HUES48 (cell line): ENCODE measurements around the gene LRG1.
"Not testable (repeated sequence)": the region's sequence is repeated elsewhere in the genome, so short reads cannot be mapped to it uniquely, and the experiment has no call there.

Source experiments
- H3K27ac ChIP-seq: one replicate; pipeline ENCODE4 v1.7.0; 2013; ENCODE audit warnings: low read depth, low read length, inconsistent platforms
- H3K27me3 ChIP-seq: 2 replicates; pipeline ENCODE4 v1.6.1; 2013; ENCODE audit warnings: mild to moderate bottlenecking, low read length; ENCODE audit not compliant: control insufficient read depth, insufficient read depth
- H3K36me3 ChIP-seq: 2 replicates; pipeline ENCODE4 v1.6.1; 2013; ENCODE audit warnings: low read length; ENCODE audit not compliant: control insufficient read depth, insufficient read depth
- H3K4me1 ChIP-seq: 2 replicates; pipeline ENCODE4 v1.6.1; 2013; ENCODE audit warnings: mild to moderate bottlenecking, low read length; ENCODE audit not compliant: control insufficient read depth, insufficient read depth
- H3K4me3 ChIP-seq: 2 replicates; pipeline ENCODE4 v1.5.1; 2013; ENCODE audit warnings: mild to moderate bottlenecking, low read depth, low read length
- H3K9ac ChIP-seq: 2 replicates; pipeline ENCODE4 v1.6.1; 2013; ENCODE audit warnings: mild to moderate bottlenecking, low read depth, low read length, moderate library complexity
- H3K9me3 ChIP-seq: 2 replicates; pipeline ENCODE4 v1.6.1; 2013; ENCODE audit warnings: low read length; ENCODE audit not compliant: control insufficient read depth, insufficient read depth

The LRG1 gene

GRCh38 chr19:4534836-4535658 is 4.8 kb downstream of the LRG1 start, which contains the start of gene PLIN5:
PLIN5 (minus strand) TSS chr19:4535224; CDS start chr19:4534074, 1,150 bp downstream.
- Histone ChIP-seq H3K4me3 (peak within 1 kb of the TSS; percentile 56), H3K9ac (no peak within 1 kb of the TSS; the same call in 1 of the 2 replicates), H3K36me3 (no peaks in the 10 kb centered on the region), H3K9me3 (no peaks in the 10 kb centered on the region), H3K27me3 (peaks cover 19% of the 10 kb centered on the region), H3K27ac (no peak within 1 kb of the TSS), H3K4me1 (0 out of 2 replicates have a peak, but pooled peaks cover 4% of the 10 kb centered on the region)

DNA sequence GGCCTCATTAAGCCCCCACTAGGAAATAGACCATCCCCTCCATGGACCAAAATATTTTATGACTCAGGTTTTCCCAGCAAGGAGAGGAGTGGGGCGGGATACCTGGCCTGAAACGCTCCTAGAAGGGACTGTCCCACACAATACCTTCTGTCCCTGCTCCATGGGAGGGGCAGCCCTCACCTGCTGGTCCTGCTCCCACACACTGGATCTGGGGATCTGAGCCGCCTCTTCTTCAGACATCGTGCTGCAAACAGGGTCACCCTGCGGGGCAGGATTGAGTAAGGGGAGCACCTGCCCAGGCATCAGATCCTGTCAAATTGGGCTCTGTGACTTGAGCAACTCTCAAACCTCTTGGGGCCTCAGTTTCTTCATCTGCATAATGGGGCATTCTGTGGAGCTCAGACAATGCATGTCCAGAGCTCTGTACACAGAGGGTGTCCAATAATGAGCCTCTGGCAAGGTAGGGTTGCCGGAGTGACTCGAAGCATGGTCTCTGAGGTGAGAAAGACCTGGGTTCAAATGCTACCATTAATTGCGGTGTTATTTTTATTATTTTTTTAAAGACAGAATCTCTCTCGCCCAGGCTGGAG is 5.9 kb downstream of the LRG1 start:
- Histone ChIP-seq H3K9ac (no peak overlapping the region), H3K27me3 (peaks cover 19% of the 10 kb centered on the region), H3K36me3 (no peaks in the 10 kb centered on the region), H3K9me3 (no peaks in the 10 kb centered on the region), H3K4me1 (no peaks in the 10 kb centered on the region), H3K4me3 (no peak overlapping the region), H3K27ac (no peak overlapping the region)

- H3K4me1 ChIP-seq, result no peaks in the 10 kb centered on the region
- no peak overlapping the region for H3K27ac ChIP-seq
- no peaks in the 10 kb centered on the region for H3K36me3 ChIP-seq
- H3K27me3 ChIP-seq, result peaks cover 19% of the 10 kb centered on the region
- no peak overlapping the region for H3K9ac ChIP-seq
- no peak overlapping the region for H3K4me3 ChIP-seq
- no peaks in the 10 kb centered on the region for H3K9me3 ChIP-seq
Observed at GRCh38 chr19:4533334-4533733, 6.5 kb downstream of the LRG1 start.

DNA sequence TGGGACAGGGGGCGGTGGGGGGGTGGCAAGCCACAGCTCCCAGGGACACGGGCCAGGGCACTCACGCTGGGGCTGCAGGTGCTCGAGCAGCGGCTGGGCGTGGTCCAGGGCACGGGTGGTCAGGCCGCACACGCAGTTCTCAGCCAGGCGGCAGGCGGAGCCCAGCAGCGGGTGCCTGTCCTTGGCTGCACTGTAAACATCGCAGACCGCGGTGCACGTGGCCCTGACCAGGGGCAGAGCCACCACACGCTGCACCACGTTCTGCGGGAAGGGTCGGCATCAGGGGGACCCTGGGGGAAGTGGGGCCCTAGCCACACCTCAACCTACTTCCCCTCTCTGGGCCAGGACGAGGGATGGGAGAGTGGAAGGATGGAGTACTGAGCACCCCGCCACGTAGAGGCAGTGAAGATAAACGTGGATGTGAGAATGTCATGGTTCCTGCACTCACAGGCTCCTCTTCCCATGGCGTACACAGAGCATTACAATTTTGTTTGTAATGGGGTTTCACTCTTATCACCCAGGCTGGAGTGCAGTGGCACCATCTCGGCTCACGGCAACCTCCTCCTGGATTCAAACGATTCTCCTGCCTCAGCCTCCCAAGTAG is 8.2 kb downstream of the LRG1 start:
- Histone ChIP-seq H3K4me1 (no peaks in the 10 kb centered on the region), H3K27me3 (peaks cover 15% of the 10 kb centered on the region), H3K9me3 (no peaks in the 10 kb centered on the region), H3K36me3 (no peaks in the 10 kb centered on the region), H3K9ac (no peak overlapping the region), H3K27ac (no peak overlapping the region), H3K4me3 (no peak overlapping the region)

- Histone ChIP-seq H3K27ac (no peak overlapping the region), H3K9ac (no peak overlapping the region), H3K27me3 (peaks cover 15% of the 10 kb centered on the region), H3K4me1 (no peaks in the 10 kb centered on the region), H3K36me3 (no peaks in the 10 kb centered on the region), H3K4me3 (no peak overlapping the region), H3K9me3 (no peaks in the 10 kb centered on the region)
Observed at GRCh38 chr19:4529924-4530522, 9.8 kb downstream of the LRG1 start.

DNA sequence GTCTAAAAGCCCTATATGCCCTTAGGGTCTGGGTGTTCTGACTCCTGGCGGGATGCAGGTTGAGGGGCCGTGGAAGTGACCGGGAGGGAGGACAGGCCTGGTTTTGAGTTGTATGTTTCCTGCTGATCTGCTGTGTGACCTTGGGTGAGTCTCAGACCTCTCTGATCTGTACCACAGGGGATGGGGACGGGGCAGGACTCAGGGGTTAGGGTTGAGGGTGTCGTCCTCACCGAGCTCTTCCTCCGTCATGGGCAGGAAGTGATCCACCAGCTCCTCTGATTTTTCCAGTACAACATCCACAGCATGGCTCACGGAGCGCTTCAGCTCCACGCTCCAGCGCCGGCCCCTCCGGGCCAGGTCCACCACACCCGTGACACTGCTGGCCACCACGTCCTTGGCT is 11.0 kb downstream of the LRG1 start:
- no peak overlapping the region for H3K4me3 ChIP-seq
- no peaks in the 10 kb centered on the region for H3K36me3 ChIP-seq
- H3K27me3 ChIP-seq, result peaks cover 4% of the 10 kb centered on the region
- no peaks in the 10 kb centered on the region for H3K9me3 ChIP-seq
- H3K9ac ChIP-seq, result no peak overlapping the region
- H3K27ac ChIP-seq, result no peak overlapping the region
- H3K4me1 ChIP-seq, result no peaks in the 10 kb centered on the region

- H3K9ac ChIP-seq, H3K4me3 ChIP-seq, H3K9me3 ChIP-seq, H3K27ac ChIP-seq, H3K27me3 ChIP-seq, H3K36me3 ChIP-seq, H3K4me1 ChIP-seq: not testable (repeated sequence)
Observed at GRCh38 chr19:4527377-4527776, 12.5 kb downstream of the LRG1 start.

DNA sequence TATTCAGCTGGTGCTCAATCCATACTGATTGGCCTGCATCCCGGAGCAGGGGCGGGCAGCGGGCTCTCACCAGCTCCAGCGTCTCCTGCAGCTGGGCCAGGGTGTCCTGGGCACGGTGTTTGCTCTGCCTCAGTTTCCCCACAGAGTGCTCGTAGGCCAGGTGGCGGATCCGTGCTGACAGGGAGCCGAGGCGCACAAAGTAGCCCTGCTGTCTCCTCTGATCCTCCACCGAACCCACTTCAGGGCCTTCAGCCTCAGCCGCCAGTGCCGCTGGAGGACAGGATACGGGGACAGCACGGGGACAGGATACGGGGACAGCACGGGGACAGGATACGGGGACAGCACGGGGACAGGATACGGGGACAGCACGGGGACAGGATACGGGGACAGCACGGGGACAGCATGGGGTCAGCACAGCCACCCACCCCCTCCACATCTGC is 14.3 kb downstream of the LRG1 start:
- Histone ChIP-seq H3K4me3 (no peak overlapping the region), H3K27me3 (peaks cover 6% of the 10 kb centered on the region), H3K36me3 (no peaks in the 10 kb centered on the region), H3K9me3 (no peaks in the 10 kb centered on the region), H3K27ac (no peak overlapping the region), H3K4me1 (no peaks in the 10 kb centered on the region), H3K9ac (no peak overlapping the region)

DNA sequence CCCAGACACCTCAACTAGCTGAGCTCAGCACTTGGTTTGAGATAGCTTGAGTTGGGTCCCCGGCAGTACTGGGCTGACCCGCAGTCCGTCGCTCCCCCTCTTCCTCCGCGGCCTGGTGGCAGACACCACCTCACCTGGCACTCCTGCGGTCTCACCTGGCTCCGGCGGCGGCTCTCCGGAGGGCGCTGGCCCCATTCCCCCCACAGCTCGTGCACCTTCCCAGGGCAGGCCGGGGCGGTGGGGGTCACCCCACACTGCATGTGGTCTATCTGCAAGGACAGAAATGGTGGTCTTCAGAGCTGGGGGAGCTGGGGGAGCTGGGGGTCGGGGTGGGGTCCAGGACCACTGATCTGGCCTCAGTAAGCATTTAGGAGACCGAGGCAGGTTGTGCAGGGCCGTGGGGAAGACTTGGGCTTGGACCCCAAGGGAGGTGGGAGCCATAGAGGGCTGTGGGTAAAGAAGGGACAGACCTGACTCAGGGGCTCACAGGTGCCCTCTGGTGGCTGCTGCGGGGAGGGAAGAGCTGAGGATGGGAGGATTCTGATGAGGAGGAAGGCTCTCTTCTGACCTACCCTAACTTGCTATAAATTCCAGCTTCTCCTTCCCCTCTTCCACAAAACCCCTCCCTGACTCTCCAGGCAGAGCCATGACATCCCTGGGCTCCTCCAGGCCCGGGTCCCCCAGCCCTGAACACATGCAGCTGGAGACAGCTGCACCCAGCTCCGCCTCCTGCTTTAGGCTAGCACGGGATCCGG is 14.9 kb downstream of the LRG1 start:
- H3K9ac ChIP-seq, result no peak overlapping the region
- no peaks in the 10 kb centered on the region for H3K36me3 ChIP-seq
- peaks cover 6% of the 10 kb centered on the region for H3K27me3 ChIP-seq
- H3K27ac ChIP-seq, result no peak overlapping the region
- no peak overlapping the region for H3K4me3 ChIP-seq
- no peaks in the 10 kb centered on the region for H3K4me1 ChIP-seq
- no peaks in the 10 kb centered on the region for H3K9me3 ChIP-seq

DNA sequence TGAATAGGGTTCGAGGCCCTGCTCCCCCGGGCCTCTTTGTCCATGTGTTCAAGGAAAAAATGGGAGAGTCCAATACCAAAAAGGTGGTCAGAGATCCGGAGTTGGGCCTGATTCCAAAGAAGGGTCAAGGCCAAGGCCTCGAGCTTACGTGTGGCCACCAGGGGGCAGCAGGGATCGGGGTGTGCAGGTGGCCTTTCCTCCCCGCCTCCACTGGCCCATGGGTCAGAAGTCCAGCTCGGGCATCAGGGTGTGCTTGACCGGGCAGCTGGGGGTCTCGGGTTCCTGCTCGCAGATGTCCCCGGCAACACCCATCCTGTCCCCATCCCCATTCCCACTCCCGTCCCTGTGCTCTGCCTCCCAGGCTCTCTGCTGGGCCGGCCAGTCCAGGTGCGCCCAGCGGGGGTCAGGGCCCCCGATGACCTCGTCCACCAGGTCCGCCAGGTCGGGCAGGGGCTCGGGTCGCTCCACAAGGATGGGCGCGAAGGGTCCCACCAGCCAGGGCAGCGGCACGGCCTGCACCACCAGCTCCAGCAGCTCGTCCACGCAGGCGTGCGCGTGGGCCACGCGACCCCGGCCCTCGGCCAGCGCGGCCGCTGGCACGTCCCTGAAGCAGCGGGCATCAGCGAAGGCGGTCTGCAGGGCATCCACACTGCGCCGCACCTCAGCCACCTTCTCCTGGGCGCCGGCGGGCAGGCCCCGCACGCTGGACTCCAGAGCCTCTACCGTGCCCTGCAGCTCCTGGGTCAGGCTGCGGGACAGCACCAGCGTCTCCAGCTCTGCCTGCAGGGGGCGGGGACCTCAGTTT is 16.3 kb downstream of the LRG1 start:
- H3K9ac ChIP-seq, result no peak overlapping the region
- H3K27me3 ChIP-seq, result peaks cover 6% of the 10 kb centered on the region
- H3K27ac ChIP-seq, result no peak overlapping the region
- no peaks in the 10 kb centered on the region for H3K36me3 ChIP-seq
- H3K9me3 ChIP-seq, result no peaks in the 10 kb centered on the region
- no peak overlapping the region for H3K4me3 ChIP-seq
- H3K4me1 ChIP-seq, result no peaks in the 10 kb centered on the region
